ENCODE results near the gene BOC.
"Not testable (repeated sequence)": the region's sequence is repeated elsewhere in the genome, so short reads cannot be mapped to it uniquely, and the experiment has no call there.

BOC gene, protein sequence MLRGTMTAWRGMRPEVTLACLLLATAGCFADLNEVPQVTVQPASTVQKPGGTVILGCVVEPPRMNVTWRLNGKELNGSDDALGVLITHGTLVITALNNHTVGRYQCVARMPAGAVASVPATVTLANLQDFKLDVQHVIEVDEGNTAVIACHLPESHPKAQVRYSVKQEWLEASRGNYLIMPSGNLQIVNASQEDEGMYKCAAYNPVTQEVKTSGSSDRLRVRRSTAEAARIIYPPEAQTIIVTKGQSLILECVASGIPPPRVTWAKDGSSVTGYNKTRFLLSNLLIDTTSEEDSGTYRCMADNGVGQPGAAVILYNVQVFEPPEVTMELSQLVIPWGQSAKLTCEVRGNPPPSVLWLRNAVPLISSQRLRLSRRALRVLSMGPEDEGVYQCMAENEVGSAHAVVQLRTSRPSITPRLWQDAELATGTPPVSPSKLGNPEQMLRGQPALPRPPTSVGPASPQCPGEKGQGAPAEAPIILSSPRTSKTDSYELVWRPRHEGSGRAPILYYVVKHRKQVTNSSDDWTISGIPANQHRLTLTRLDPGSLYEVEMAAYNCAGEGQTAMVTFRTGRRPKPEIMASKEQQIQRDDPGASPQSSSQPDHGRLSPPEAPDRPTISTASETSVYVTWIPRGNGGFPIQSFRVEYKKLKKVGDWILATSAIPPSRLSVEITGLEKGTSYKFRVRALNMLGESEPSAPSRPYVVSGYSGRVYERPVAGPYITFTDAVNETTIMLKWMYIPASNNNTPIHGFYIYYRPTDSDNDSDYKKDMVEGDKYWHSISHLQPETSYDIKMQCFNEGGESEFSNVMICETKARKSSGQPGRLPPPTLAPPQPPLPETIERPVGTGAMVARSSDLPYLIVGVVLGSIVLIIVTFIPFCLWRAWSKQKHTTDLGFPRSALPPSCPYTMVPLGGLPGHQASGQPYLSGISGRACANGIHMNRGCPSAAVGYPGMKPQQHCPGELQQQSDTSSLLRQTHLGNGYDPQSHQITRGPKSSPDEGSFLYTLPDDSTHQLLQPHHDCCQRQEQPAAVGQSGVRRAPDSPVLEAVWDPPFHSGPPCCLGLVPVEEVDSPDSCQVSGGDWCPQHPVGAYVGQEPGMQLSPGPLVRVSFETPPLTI

DNA sequence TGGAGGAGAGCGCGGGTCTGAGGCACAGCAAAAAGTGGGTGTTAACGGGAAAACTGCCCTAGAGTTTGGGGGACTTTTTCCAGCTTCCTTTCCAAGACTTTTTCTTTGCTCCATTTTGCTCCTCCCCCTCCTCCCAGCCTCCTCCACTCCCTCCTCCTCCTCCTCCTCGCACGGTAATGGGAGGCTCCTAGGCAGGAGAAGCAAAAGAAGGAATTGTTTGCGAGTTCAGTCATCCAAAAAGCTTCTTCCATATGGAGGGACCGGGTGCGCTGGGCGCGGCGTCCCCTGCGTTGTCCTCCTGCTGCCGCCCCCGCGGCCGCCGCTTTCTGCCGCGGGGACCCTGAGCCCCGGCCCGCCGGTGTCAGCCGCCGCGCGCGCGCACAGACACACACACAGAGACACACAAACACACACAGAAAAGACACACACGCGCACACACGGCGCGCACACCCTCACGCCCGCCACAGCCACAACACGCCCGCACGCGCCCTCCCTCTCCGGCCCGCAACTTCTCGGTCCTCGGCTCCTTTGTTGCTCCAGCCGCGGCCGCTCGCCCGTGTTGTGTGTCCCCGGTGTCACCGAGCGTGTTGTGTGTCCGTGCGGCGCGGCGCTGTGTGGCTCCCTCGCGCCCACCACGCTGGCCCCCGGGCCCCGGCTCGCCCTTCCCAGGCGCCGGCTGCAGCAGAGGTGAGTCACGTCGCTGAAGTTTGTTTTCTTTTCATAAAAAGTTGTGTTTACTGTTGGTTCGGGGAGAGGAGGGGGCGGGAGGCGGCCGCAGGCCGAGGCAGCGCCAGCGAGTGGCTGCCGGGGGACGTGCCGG, at the start of gene BOC:
Gene BOC (plus strand): TSS at position 228 of the 820 bp plus-strand sequence. CDS start 38,246 bp downstream, outside the sequence.
- ATAC-seq = peak; percentile 34
- peak; percentile 15 for DNase-seq

DNA sequence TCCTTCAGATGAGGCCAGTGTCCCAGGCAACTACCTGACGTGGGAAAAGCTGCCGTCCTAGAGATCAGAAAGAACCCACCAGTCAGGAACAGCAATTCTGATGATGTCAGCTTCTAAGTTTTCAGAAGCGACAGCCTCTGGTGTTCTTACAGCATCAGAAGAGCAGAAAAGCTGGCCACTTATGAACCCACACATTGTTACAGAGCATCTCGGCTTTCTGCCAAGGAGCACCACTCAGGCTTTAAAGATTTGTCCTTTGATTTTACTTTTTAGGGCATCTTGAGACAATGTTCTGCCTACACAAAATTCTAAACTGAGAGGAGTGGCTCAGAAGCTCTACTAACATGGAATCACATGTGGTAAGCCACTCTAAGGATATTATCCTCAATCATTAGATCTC, 49.7 kb upstream of the BOC start:
- DNase-seq (no peak), ATAC-seq (no peak)

DNA sequence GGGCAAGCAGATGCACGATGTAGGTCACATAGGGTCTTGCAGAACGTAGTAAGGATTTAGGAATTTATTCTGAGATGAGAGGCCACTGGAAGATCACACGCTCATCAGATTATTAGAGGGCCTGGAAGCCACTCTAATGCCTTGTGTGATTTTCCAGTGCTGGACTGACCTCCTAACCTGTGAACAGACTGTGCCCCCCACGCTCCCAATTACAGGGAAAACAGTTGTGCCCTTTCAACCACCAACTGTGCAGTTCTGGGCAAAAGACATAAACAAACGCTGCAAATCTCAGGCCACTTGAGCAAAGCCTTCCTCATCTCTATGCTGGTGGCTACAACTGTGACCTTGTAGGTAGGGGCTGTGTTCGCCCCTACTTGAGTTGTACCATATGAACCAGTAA, 48.2 kb upstream of the BOC start:
- no peak for DNase-seq
- ATAC-seq = no peak

DNA sequence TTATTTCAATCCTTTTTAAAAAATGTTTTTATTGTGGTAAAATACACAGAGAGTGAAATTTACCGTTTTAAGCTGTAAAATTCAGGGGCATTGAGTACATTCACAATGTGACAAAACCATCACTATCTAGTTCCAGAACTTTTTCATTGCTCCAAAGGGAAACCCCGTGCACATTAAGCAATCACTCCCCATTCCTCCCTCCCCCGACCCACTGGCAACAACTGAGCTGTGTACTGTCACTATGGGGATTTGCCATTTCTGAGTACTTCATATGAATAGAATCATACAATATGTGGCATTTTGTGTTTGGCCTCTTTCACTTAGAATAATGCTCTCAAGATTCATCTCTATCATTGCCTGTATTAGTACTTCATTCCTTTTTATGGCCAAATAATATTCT, 45.5 kb upstream of the BOC start:
- ATAC-seq (no peak), DNase-seq (no peak)

DNA sequence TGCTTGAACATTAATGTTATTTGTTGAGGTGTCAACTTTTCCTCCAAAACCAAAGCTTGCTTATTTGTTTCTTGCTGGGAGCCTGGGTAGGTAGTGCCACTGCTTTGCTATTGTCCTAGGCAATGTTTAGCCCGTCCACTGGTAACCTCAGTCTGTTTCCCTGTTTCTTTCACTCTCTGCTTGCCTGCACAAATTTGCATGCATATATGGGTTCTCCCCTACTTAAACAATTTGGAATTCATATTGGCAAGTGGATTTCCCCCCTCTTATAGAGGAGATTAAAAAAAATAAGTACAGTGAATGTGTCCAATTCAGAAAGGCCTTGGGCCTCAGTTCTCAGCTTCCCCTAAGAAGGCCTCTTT, 45.0 kb upstream of the BOC start:
- no peak for ATAC-seq
- DNase-seq = no peak

DNA sequence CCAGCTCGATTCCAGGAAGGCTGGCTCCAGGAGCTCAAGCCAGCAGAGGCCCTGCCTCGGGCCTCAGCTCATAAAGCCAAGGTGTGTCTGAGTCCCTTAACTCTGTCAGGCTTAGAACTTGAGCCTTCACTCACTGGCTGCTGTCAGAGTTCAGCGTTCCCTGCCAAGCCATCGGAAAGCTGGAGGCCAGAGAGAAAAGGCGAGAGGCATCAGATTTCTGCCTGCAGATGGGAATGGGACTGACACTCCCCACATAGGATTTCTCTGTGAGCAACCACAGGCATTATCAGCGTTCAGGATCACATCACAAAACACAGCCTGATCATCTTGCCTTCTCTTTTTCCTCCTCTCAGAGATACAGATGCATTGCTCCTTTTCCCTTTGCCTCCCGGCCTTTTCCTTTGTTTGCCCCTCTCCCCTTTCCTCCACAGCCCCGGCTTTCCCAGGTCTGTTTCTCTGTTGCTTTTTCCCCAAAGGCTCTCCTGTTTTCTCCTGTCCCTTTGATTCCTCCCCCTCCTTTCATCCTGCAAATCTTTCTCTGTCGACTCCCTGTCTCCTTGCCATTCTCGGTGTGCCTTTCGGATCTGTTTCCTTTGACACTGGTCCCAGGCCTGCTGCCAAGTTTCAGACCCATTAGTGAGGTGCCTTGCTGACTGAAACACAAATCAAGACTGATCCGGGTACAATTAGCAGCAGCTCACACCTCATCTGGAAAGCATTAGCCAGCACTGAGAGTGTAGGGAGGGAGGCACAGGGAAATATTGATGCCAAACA, 44.5 kb upstream of the BOC start:
- DNase-seq = no peak
- ATAC-seq = no peak

DNA sequence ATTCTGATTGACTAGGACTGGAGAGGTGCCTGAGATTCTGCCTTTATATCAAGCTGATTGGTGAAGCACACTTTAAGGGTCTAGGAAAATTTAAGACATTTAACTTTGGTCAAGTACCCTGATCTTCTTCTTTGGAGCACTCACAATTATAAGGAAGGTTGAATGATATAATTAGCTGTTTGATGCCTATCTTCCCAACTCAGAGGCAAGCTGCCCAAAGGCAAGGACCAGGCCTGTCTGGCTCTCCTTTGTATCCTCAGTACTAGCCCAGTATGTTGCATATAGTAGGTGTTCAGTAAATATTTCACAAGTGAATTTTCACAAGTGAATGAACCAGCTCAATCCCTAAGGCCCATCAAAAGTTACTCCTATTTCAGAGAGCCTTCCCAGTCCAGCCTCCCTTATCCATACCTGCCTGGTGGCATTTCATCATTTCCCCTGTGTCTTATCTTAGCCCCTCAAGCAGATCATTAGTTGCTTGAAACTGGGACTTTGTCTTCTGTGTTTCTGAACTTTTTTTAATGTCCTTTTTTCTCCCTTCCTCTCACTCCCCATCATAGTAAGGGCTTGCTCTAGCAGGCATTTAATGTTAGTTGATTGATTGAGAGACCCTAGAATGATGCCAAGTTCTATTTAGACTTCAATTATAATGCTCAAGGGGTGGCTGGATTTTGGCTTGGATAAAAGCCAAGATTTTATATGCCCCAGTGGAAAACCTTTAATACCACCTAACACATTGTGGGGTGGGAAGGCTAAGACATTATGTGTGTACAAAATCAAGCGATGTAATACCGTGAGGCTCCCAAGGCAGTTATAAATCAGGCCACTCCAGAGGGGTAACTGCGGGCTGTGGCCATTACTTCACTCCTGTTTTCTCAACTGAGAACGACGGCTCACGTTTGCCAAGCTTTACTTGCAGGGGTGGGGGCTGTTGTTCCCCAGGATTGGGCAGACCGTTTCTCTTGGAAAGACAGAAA, 43.2 kb upstream of the BOC start:
- ATAC-seq = no peak
- DNase-seq = no peak

DNA sequence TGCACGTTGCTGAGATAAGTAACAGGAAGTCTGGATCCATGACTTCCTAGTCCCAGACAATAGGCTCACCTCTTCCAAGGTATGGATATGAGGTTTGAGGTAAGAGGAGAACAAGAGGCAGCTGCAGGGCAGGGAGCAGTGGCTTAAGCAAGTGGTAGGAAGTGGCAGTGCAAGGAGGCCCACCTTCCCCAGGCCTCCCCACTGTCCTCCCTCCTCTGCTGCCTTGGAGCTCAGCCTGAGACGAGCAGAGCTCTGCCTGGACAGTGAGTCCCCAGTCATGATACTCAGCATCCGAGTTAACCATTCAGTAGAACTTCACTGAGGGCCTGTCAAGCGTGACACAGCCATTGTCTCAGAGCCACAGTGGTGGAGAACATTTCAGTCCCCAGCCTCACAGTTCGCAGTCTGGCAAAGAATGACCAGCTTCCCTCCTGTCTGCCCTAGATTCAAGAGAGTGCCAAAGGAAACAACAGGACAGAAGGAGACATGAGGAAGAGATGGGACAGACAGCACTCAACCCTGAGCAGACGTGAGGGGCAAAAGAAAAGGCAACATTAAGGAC, 41.4 kb upstream of the BOC start:
- ATAC-seq (no peak), DNase-seq (no peak)

DNA sequence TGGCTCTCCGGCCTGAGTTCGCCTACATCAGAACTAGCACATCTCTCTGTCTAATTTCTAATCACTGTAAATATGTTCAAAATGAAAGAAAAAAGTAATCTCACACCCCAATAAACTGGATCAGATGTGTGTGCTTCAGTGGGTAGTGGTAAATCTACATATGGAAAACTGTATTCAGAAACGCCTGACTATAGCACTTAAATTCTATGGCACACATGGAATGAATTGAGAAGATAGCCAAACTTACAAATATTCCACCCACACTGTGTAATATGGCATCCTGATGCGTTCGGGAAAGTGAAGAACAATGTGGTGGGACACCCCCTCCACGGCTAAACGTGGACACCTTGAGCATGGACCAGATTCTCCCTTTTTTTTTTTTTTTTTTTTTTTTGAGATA, 40.6 kb upstream of the BOC start:
- no peak for ATAC-seq
- DNase-seq = no peak

DNA sequence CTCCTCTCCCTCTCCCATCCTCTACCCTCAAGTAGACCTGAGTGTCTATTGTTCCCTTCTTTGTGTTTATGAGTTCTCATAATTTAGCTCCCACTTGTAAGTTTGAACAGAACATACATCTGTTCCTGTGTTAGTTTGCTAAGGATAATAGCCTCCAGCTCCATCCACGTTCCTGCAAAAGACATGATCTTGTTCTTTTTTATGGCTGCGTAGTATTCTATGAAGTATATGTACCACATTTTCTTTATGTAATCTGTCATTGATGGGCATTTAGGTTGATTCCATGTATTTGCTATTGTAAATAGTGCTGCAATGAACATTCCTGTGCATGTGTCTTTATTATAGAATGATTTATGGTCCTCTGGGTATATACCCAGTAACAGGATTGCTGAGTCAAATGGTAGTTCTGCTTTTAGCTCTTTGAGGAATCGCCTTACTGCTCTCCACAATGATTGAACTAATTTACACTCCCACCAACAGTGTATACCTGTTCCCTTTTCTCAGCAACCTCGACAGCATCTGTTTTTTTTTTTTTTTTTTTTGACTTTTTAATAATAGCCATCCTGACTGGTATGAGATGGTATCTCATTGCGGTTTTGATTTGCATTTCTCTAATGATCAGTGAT, 39.6 kb upstream of the BOC start:
- ATAC-seq, DNase-seq: not testable (repeated sequence)

DNA sequence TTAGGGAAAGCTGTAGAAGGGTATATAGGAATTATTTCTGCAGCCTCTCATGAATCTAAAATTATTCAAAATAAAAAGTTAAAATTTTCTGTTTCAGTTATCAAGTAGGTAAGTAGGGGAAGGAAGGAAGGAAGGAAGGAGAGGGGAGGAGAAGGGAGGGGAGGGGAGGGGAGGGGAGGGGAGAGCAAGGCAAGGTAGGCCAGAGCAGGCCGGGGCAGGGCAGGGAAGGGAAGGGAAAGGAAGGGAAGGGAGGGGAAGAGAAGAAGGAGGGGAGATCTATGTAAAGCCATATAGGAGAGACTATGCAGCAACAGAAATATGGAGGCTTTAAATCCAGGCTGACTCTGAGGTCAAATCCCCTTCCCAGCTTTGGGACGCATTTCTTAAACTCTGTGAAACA, 38.3 kb upstream of the BOC start:
- no peak for DNase-seq
- no peak for ATAC-seq

DNA sequence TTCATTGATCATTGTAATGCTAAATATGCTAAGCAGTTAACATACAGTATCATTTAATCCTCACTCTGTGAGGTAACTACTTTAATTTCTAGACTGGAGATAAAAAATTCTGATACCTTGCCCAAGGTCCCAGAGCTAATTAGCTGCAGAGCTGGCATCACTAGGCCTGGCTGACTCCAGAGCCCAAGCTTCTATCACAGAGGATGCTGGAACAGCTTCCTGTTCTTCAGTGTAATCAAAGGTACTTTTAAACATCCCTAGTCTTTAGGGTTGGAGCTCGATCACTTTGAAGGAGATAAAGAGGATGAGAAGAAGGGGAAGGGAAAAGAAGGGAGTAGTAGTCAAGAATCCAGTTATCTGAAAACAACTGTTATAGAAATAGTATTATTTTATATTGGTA, 37.1 kb upstream of the BOC start:
- DNase-seq (no peak), ATAC-seq (no peak)

DNA sequence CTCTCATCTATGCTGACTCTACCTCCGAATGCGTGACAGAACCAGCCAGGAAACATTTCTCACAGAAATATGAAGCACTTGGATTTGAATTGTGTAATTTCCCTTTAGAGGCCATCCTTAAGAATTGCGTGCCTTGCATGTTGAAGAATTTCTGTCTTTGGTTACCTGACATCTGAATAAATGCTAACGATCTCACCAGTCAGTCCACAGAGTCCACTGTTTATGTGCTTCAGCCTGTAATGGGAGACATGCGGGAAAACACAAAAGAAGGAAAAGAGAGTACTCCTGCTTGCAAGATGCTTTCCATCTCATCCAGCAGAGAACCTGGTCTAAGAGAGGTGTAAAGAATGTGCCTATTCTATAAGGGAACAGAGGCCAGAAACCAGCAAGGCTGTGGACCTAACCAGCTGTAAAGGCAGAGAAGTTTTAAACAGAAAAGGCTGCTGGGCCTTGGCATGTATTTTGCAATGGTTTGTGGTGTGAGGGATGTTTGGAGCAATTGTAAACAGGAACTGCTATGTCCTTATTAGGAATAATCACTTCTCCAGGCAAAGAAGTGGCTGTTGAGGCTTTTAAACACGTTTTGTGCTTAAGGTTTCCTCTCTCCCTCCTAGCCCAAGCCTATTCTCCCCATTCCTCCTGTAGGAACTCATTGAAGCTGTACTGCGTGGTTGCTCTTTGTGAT, 36.4 kb upstream of the BOC start:
- ATAC-seq = no peak
- DNase-seq = no peak

DNA sequence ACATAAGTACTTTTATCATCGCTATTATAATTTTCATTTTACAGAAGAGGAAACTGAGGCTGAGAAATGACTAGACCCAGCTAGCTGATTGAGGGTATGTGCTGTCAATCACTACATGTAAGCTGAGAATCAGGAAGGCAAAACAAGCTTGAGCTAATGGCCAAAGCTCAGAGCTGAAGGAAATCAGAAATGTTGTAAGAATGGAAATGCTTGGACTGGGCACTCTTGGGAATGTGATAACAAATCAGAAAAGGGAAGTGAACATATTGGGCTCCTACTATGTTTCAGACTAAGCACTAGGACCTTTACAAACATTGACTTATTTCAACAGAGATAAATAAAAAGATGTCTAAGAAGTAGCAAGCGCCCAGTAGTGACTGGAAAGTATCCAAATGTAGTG, 33.8 kb upstream of the BOC start:
- DNase-seq = no peak

DNA sequence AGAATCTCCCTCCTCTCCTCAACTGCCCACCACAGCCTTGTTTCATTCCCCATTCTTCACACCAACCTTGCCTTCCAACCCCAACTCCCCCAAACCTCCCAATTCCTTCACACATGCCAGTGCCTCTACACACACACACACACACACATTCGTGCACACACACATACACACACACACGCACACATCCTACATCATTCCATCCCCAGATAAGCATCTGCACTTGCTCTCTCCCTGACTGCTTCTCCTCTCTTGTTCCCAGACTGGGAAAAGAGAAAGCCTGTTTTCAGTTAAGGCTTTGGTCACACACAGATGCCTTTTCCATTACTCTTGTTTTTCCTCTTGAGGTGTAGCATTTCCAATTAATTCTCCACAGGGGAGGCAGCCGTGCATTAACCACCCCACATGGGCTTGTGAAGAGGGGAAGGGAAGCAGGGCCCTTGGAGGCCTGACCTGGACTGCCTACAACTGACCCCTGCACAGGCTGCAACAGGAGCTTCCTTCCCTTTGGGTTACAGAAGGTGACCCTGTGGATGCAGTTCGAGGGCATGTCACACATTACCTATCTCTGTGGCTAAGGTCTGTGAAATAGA, 32.0 kb upstream of the BOC start:
- ATAC-seq = no peak
- no peak for DNase-seq

More for the DNA sequence above, 33.8 kb upstream of the BOC start:
- no peak for ATAC-seq

DNA sequence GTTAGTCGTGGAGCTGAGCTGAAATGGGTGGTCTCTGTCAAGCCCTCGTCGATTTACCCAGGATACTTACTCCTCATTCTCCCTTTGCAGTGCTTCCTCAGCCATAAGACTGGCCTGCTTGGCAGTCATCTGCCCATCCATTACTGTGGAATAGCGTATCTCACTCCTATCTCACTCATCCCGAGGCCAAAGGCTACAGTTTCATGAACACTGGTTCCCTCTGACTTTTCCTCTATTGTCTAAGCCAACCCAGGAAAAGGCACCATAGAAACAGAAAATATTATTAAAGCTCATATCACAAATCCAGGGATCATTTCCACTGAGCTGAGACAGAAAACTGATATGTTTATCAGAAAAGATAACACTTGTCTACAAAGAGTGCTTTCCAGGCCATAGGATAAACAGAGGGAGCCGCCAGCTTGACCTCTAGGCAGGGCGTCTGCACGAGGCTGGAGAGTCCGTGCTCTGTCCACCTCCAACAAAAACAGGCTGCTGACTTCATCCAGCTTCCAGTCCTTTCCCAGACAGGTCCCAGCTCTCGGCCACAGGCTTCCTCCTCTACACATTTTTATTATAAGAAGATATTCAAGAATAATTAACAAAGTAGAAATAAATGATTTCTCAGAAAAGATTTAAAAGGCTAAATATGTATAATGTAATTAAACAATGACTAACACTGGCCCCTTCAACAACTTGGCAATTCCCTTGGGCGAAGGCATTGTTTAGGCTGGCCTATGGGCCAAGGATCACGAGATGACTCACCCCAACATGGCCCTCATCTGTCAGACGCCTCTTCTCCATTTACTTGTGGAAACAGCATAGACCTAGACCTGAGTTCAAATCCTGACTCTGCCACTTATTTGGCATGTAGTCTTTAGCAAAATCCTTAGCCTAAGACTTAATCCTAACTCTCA, 27.4 kb upstream of the BOC start:
- DNase-seq (no peak), ATAC-seq (no peak)

DNA sequence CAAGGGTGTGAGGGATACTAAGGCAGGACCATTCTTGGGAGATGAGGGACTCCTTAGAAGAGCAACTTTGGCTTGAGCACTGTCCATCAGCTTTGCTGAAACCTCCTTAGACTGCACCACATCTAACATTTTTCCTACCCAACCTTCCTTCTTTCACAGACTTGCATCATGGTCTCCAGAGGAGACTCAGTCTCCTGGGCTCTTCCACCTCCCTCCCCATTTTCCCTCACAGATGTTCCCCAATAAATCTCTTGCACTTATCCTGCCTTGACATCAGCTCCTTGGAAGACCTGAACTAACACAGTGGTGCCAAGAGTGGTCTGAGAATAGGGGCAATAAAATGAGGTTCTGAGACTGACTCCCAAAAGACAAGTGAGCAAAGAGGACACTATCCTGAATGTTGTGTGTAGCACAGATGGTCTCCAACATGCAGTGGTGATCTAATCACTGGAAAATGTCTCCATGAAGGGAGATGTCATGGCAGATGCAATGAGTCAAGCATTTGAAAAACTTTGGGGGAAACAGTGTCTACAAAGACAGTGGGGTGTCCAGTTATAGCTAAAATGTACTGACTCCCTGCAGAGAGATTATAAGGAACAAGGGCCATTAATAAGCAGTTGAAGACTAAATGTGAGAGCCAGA, 26.0 kb upstream of the BOC start:
- ATAC-seq = no peak

More for the DNA sequence above, 26.0 kb upstream of the BOC start:
- DNase-seq = no peak
